Parathyroid adenoma (tissue), 2 donors: ENCODE data around the gene CPEB3.

Experiments used
- H2AFZ ChIP-seq: fragments of 300-600 bp; sonication (generic); one replicate; pipeline ENCODE4 v1.7.0; 2017; ENCODE audit warnings: antibody characterized with exemption, mild to moderate bottlenecking
- H3K27ac ChIP-seq: fragments of 300-600 bp; sonication (generic); one replicate; pipeline ENCODE4 v1.7.0; 2017
- H3K27me3 ChIP-seq: fragments of 300-600 bp; sonication (generic); one replicate; pipeline ENCODE4 v1.7.0; 2017; ENCODE audit warnings: low read length; ENCODE audit not compliant: control insufficient read depth, insufficient read depth
- H3K36me3 ChIP-seq: fragments of 300-600 bp; sonication (generic); one replicate; pipeline ENCODE4 v1.7.0; 2017; ENCODE audit warnings: low read length; ENCODE audit not compliant: control insufficient read depth, insufficient read depth
- H3K4me1 ChIP-seq: fragments of 300-600 bp; sonication (generic); one replicate; pipeline ENCODE4 v1.7.0; 2017; ENCODE audit warnings: control low read depth
- H3K4me2 ChIP-seq: fragments of 300-600 bp; sonication (generic); one replicate; pipeline ENCODE4 v1.7.0; 2017; ENCODE audit warnings: low read length
- H3K4me3 ChIP-seq: fragments of 300-600 bp; sonication (generic); one replicate; pipeline ENCODE4 v1.7.0; 2017; ENCODE audit warnings: low read depth, low read length
- H3K79me2 ChIP-seq: fragments of 300-600 bp; sonication (generic); one replicate; pipeline ENCODE4 v1.7.0; 2017; ENCODE audit warnings: control low read depth
- H3K9ac ChIP-seq: fragments of 300-600 bp; sonication (generic); one replicate; pipeline ENCODE4 v1.7.0; 2017; ENCODE audit warnings: mild to moderate bottlenecking
- H3K9me3 ChIP-seq: fragments of 300-600 bp; sonication (generic); one replicate; pipeline ENCODE4 v1.7.0; 2017; ENCODE audit warnings: low read length; ENCODE audit not compliant: control insufficient read depth
- TF ChIP-seq, protein P1 (sequence below): fragments of 300-600 bp; sonication (generic); IDR thresholded peaks from one replicate; pipeline ENCODE4 v1.7.0; 2017; ENCODE audit warnings: antibody characterized with exemption, mild to moderate bottlenecking
- donor health status: primary hyperparathyroidism.

The CPEB3 gene

DNA sequence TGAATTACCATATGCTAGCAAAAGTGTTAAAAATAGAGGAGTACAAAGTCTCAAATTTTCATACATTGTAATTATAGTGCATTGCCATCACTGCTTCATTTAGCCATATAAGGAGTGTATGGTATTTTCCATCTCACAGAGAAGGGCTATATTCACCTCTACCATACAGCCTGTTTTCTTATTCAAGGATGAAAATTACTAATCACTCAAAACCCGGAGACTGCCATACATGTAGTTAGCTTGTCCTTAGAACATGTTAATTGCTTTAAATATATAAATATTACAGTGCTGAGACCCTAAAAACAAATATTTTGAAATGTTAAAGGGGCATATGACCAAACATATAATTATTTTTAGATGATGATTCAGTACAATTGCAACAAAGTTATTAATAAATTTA lies 49.4 kb downstream of the CPEB3 start:
- Histone ChIP-seq H3K4me2 (peak overlapping the region; percentile 95), H3K27ac (peak overlapping the region; percentile 90), H3K4me1 (peaks cover 6% of the 10 kb centered on the region), H3K9me3 (no peaks in the 10 kb centered on the region), H3K9ac (no peak overlapping the region), H3K36me3 (no peaks in the 10 kb centered on the region), H2AFZ (peak overlapping the region; percentile 83), H3K79me2 (peaks cover 4% of the 10 kb centered on the region), H3K4me3 (peak overlapping the region; percentile 81), H3K27me3 (no peaks in the 10 kb centered on the region)
- TF ChIP-seq, protein P1, sequence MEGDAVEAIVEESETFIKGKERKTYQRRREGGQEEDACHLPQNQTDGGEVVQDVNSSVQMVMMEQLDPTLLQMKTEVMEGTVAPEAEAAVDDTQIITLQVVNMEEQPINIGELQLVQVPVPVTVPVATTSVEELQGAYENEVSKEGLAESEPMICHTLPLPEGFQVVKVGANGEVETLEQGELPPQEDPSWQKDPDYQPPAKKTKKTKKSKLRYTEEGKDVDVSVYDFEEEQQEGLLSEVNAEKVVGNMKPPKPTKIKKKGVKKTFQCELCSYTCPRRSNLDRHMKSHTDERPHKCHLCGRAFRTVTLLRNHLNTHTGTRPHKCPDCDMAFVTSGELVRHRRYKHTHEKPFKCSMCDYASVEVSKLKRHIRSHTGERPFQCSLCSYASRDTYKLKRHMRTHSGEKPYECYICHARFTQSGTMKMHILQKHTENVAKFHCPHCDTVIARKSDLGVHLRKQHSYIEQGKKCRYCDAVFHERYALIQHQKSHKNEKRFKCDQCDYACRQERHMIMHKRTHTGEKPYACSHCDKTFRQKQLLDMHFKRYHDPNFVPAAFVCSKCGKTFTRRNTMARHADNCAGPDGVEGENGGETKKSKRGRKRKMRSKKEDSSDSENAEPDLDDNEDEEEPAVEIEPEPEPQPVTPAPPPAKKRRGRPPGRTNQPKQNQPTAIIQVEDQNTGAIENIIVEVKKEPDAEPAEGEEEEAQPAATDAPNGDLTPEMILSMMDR, result no peak

DNA sequence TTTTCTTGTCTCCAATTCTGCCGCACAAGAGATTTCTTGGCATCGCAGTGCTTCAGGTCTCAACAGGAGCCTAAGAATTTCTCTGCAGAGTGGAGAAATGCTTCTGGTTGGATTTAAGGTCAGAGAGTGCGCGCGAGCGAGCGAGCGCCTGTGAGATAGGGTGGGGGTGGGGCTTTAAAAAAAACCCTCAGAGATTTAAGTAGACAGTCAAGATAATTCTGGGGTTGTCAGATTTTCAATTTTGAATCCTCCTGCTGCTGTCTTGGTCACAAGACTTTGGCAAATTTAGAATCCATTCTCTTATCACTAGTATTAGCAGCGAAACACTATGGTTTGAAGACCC lies 49.7 kb downstream of the CPEB3 start:
- H3K9ac ChIP-seq, result no peak overlapping the region
- no peaks in the 10 kb centered on the region for H3K36me3 ChIP-seq
- peak overlapping the region; percentile 83 for H2AFZ ChIP-seq
- no peaks in the 10 kb centered on the region for H3K27me3 ChIP-seq
- peaks cover 6% of the 10 kb centered on the region for H3K4me1 ChIP-seq
- peak overlapping the region; percentile 95 for H3K4me2 ChIP-seq
- TF ChIP-seq, protein P1, result no peak
- H3K27ac ChIP-seq, result peak overlapping the region; percentile 90
- no peaks in the 10 kb centered on the region for H3K9me3 ChIP-seq
- peaks cover 4% of the 10 kb centered on the region for H3K79me2 ChIP-seq
- peak overlapping the region; percentile 81 for H3K4me3 ChIP-seq

DNA sequence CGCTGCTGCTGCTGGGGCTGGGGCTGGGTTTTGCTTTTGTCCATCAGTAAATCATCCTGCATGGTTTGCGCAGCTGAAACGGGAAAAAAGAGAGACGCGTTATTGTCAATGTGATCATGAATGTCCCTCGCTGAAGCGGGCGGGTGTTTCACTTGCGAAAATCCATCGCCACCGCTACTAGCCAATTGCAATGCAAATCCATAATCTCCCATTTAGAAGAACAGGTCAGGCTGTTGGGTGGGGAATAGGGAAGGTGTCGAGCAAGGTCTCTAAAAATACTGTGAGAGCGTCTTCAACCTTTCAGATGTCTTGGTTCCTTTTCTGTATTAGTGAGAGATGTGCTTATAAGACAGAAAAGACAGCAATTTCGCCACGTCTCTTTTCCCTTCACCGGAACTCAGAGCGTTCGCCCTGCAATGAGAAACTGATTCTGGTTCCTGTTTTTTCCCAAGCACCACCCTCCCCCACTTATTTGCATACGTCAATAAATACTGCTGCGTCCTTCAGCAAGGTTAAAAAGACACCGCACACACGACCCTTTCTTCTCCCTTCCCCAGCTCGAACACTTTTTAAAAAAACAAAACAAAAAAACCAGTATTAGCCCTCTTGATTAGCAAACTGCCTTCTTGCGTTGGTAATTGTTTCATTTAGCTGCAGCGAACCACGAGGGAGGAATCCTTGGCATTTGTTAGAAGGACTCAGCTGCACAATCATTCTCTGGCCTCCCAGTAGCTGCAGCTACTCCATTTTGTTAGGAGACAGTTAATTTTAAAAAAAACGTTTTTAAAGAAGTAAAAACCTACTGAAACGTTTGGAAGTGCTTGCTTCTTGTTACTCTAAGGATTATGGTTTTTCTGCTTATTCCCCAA lies 50.4 kb downstream of the CPEB3 start:
- Histone ChIP-seq H3K4me2 (peak overlapping the region; percentile 95), H3K27ac (peak overlapping the region; percentile 90), H3K4me1 (peaks cover 6% of the 10 kb centered on the region), H3K79me2 (peaks cover 3% of the 10 kb centered on the region), H3K9me3 (no peaks in the 10 kb centered on the region), H3K9ac (no peak overlapping the region), H2AFZ (peak overlapping the region; percentile 83), H3K4me3 (peak overlapping the region; percentile 81), H3K27me3 (no peaks in the 10 kb centered on the region), H3K36me3 (no peaks in the 10 kb centered on the region)
- TF ChIP-seq, protein P1, result no peak

DNA sequence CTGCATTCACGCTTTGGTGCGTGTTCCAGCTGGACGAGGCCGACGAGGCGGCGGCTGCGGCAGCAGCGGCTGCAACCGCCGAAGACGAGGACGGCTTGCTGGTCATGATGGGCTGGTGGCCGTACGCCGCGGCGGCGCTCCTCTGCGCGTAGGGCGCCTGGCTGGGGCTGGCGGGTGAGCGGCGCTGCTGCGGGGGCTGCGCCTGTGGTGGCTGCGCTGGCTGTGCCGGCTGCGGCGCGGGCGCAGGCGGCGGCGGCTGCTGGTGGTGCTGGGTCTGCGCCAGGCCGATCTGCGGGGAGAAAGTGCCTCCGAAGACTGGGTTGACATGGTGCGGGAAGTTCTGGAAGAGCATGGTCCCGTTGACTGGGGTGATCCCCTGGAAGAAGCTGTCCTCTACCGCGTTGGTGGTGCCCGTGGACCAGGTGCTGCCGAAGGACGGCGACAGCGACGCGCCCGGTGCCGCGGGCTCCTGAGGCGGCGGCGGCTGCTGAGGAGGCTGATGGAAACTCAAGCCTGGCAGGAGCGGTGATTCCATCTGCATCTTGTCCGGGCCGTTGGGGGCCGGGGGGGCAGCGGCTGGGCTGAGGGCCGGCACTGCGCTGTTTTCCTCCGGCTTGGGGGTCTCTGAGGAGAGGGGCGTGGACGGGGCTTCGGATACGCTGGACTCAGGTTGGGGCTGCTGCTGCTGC lies 51.1 kb downstream of the CPEB3 start:
- no peaks in the 10 kb centered on the region for H3K9me3 ChIP-seq
- TF ChIP-seq, protein P1, result no peak
- H3K4me1 ChIP-seq, result peaks cover 6% of the 10 kb centered on the region
- peak overlapping the region; percentile 83 for H2AFZ ChIP-seq
- peaks cover 11% of the 10 kb centered on the region for H3K79me2 ChIP-seq
- peak overlapping the region; percentile 81 for H3K4me3 ChIP-seq
- no peaks in the 10 kb centered on the region for H3K36me3 ChIP-seq
- no peak overlapping the region for H3K9ac ChIP-seq
- no peaks in the 10 kb centered on the region for H3K27me3 ChIP-seq
- peak overlapping the region; percentile 90 for H3K27ac ChIP-seq
- H3K4me2 ChIP-seq, result peak overlapping the region; percentile 95
